ENCODE data around the gene PXDN.

PXDN gene

DNA sequence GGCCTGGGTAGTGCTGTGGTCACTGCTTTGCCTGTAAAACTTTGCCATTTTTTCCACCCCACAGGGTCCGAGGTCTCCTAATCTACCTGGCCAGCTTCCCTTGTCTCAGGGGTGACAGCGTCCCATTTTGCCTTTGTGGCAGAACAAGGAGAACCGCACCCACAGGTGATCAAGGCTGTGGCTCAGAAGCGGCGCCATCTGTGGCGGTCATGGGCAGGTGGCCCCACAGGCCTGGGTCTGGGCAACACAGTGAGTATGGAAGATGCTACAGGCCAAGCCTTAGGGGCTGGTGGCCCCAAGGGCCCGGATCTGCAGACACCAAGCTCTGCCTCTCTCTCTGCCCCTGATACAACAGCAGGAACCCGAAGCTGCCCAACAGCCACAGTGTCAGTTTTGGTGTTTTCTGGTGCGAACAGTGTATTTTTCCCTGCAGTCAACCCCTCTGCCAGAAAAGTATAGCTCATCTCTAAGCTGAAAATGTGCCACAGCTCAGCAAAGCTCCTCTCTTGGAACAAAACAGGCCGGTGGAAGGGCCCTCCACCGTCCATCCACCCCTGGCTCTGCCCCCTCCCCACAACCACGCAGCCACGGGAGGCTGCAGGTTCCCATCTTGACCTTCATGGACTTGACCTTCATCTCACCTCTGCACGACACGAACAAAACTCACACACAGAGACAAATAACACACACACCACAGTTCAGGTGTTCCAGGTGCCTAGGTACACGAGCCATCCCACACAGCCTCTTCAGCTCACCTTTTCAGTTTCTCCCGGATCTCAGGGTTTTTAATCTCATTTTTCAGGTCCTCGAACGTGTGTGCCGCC is 96.7 kb downstream of the PXDN start:
- DNase-seq: no peak

DNA sequence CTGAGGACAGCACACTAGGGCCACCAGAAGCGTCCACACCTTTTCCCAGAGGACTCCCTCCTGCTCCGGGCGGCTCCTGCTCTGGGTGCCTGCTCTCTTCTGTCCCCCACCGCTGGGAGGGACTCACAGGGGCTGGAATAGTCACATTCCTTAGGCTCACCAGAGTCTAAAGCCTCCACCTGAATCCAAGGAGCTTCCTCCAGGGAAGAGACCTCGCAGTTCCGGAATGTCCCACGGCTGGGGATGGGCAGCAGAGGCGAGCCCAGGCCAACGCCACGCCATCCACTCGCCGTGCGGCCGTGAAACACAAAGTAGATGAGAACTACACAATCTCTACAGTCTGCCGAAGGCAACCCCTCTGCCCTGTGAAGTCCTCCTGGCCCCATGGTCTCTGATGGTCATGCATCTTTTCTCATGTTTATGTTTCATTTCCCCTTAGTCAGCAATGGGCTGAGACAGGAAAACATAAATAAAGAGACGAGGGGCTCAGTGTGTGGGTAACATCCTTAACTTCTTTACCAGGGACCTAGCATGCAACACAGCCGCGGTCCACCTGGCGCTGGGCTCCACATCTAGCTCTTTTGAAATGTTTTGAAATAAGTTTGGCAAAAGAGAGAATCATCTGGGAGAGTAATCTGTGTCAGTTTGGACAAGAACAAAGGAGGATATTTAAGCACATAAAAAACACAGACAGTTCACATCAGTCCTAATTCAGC is 98.4 kb downstream of the PXDN start:
- DNase-seq: no peak

DNA sequence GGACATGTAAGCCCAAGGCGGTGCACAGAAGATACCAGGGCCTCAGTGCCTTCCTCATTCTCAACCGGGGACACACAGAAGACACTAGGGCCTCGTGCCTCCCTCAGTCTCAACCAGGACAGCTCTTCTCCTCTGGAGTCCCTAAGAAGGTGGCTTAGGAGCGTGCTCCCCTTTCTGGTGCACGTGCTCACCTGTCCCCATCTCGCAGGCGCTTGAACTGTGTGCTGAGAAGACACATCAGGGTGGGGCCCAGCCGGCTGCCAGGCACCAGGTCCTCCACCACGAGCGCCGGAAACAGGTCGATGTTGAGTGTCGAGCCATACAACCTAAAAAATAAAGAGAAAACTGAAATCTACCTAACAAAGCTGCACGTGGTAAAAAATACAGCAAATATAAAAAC is 99.9 kb downstream of the PXDN start:
- DNase-seq: no peak

GRCh38 chr2:1642993-1643619 is 101.2 kb downstream of the PXDN start:
- no peak for DNase-seq

GRCh38 chr2:1642066-1642861 is 102.1 kb downstream of the PXDN start:
- no peak for DNase-seq

- DNase-seq: no peak
Observed at GRCh38 chr2:1641523-1641922, 102.8 kb downstream of the PXDN start.

GRCh38 chr2:1640301-1641135 is 103.8 kb downstream of the PXDN start:
- DNase-seq: no peak

DNA sequence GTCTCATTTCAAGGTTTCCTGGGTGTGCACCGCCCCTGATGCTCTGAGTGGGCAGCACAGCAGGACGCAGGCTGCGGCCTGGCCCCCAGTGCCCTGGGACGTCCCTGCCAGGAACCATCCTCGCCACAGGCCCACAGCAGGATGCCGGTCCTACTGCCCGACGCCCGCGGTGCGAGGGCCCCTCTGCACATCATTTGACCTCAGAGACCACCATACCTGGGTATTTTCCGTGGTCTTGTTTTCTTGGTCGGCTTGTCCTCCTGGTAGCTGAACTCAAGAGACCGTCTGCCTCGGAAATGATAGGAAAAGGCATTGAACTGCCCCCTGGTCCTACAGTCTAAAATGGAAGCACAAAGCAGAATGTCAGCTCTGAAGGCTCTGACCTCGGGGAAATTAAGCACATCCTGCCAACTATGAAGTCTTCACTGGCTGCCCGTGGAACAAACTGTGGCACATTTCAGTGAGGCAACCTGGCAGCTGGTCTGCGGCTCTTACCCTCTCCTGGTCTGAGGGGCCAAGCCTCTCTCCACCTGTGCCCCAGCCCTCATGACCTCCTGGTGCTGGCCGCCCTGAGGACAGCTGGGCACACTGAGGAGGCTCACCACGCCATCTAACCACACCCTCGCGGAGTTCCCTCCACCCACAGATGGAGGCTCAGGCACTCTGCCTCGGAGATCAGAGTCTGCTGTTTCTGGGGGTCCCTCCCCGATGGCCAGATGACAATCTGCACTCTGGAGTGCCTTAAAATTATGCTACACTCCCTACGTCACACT is 105.0 kb downstream of the PXDN start:
- DNase-seq: no peak

DNA sequence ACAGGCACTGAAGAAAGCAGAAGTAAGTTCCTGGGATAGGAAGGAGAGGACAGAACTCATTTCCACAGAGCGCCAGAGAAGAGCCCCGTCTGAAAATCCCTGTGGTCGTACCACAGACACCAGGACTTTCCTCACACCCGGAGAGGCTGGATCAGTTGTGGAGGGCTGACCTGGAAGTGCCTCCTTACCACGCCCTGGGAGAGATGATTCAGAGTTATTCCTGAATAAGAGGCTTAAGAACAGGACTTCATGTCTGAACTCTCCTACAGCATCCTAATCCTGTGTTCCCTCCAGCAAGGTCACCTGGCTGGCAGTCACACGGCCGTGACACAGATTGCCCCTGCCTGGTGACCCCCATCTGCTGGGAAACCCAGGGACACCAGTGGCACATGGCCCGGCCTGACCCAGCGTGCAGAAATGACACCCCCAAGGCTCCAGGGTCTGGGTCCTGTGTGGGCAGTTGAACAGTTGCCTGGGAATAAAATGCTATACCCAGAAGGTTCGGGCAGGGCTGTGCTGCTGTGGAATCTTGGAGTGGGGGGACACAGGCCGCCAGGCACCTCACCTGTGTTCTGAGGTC is 105.9 kb downstream of the PXDN start:
- DNase-seq: no peak

DNA sequence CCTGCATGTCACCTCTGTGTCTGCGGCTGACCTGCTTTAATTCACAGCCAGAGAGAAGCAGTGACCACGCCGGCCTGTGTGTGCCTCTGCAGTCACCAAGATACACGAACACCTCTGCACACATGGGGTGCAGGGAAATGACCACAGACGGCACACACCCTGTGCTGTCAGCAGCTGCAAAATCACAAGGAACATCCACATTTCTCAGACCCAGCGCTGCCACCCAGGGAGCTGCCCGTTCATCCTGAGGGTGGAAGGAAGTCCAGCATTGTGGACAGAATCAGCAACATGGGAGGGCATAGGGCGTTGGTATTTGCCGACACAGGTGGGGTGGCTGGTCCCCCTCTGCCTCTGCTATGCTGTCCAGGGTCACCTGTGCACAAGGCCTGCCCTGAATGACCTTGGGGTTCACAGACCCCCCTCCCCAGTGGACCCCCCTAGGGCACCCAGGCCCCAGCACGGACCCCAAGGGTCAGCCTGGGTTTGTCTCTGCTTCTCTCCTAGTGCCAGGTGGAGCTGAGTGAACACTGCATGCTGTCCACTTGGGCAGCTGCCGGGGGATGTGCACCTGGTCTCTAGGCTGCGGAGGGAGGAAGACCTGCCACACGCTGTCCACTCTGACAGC is 107.4 kb downstream of the PXDN start:
- DNase-seq: no peak

DNA sequence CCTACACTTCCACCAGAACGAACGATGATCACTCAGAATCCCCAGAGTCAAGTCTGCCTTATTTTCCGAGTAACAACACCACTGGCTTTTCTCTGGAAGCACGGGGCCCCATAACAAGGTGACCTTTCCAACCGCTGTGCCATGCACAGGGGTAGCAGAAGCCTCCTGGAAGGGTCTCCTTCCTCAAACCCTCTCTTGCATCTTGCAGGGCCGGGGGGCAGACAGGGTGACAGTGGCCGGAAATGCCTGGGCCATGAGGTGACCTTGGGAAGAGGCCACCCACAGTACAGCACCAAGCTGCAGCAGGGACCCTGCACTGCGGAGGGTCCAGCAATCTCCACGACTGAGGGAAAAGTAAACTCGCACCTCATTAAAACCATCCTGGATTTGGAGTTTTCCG is 108.5 kb downstream of the PXDN start:
- no peak for DNase-seq

DNA sequence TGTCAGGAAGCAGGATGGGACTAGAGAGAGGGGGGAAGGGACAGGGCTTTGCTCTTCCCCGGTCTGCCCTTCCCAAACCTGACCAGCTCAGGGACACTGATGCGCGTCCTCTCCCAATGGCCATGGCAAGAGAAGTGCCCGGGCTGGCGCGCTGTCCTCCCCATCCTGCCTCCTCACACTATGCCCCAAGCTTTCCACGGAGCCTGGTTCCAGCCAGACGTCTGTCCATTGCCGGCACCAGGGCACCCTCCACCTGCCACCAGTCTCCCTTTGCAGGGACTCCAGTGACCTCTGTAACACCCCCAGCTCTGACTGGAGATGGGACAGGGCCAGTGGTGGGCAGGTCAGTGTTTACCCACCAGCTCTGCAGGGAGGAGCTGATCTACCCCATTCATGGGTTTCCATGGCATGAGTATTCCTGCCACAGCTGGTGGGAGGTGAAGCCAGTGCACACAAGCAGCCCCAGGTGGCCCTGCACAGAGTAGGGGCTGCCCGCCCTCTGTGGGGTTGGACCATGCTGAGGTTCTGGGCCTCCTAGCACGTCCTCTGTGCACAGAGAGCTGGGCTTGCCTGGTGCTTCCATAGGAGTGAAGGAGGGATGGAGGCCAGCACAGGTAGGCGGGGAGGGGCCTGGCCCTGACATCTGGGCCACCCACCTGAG is 109.5 kb downstream of the PXDN start:
- DNase-seq: no peak

DNA sequence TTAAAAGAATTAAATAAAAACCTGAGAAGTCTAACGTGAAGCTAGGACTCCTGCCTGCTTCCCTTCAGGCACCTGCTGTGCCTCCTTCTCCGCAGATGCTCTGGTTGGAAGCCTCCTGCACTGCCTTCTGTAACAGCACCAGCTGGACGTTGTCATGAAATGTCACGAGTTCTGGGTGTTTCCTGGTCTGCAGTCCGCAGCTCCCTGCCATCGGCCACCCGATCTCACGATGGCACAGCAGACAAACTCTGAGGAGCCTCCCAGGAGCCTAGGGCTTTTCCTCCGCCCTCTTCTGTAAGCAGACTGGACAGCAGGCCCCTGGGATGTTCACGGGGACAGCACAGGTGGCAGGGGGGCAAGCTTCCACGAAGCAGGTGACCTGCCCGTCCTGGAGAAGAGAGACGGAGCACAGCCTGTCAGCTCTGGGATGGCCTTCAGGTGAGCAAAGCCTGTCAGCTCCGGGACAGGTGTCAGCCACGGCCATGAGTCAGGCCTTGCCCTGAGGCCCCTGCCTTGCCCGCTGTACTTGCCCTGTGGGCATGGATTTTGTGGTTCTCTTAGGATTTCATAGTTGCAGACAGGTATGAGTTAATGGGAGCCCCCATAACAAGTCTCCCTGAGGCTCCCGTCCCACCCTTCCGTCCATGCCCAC is 110.3 kb downstream of the PXDN start:
- DNase-seq: no peak

DNA sequence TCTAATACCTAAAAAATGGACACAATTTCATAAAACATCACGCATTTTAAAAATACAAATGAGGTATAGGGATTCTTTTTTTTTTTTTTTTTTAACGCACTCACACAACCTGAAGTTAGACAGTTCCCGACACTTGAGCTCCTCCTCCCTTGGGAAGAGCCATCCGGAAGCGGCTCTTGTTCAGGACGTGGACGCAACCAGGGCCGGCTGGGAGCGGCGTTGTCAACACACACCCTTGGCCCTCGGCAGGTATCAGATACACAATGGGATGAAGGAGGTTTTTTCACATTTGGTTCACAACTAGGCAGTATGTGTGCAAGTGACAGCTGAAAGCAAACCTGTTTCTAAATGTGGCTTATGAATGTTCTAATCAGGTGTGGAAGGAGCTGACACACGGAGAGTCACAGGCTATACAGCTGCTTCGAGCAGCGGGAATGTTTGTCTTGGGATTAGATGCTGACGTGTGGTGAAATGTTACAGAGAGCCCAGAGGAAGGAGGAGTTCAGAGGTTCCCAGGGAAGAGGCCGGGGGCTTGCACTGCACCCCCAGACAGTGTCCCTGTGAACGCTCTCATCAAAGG is 111.1 kb downstream of the PXDN start:
- DNase-seq: no peak

GRCh38 chr2:1632510-1632909 is 111.8 kb downstream of the PXDN start:
- DNase-seq: no peak

DNA sequence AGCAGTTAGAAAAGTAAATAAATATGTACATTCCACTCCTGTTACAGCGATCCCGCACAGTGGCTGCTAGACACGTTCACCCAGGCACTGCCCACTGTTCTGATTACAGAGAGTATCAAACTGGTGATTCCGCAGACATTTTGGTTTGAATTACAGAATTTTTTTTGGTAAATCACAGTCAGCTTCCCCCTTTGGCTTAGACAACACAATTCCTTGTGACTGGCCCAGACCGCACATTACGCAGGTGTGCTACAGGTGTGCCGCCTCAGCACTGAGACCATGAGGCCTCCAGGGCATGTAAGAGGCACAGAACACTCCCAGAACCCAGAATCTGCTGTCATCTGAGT is 112.3 kb downstream of the PXDN start:
- DNase-seq: no peak

DNA sequence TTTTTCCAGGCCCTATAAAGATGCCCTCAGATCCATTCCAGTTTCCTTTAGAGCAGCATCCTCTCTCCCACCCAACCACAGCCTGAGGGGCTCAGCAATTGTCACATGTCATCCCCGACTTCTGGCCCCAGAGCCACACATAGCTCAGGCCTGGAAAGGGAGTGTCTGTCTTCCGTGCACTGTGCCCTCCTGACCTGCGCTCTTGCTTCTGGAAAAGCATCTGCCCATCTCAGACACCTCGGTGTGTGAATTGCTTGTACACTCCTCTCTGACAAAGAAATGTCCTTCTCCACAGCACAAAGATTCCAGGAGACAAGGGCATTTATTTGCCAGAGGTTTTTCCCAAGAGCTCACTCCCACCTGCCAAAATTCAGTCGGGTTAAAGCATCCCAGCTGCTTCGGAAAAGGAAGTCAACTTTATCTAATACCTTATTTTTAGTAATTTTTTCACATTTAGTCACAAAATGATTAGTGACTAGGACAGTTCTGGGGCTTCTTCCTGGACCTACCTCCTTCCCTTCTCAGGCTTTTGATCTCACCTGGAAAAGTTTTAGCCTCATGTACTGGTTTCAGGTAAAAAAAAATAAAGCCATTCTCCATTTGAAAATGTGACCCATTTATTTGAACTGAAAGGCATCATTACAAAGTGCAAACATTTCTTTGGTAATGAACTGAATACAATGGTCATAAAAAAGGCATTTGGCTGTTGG is 112.9 kb downstream of the PXDN start:
- no peak for DNase-seq

DNA sequence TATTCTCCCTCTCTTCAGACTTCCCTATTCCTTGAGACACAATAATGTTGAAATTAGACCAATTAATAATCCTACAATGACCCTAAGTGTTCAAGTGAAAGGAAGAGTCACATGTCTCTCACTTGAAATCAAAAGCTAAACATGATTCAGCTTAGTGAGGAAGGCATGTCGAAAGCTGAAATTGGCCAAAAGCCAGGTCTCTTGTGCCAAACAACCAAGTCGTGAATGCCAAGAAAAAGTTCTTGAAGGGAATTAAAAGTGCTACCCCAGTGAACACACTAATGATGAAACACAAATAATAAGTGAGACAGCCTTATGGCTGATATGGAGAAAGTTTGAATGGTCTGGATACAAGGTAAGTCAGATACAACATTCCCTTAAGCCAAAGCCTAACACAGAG is 115.4 kb downstream of the PXDN start:
- no peak for DNase-seq
